ENCODE data around the gene TMEM45A.
"Not testable (repeated sequence)": the region's sequence is repeated elsewhere in the genome, so short reads cannot be mapped to it uniquely, and the experiment has no call there.

Gene TMEM45A

GRCh38 chr3:100537646-100538338 is 45.4 kb downstream of the TMEM45A start:
- DNase-seq = no peak

DNA sequence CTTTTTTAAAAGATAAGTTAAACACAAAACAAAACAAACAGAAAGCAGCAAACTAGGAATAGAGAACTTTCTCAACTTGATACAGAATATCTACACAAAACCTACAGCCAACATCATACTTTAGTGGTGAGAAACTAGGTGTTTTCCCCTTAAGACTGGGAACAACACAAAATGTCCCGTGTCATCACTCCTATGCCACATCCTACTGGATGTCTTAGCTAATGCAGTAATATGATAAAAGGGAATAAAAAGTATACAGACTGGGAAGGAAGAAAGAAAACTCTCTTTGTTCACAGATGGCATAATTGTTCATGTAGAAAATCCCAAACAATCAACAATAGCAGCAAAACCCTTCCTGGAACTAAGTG is 45.9 kb downstream of the TMEM45A start:
- DNase-seq = no peak

DNA sequence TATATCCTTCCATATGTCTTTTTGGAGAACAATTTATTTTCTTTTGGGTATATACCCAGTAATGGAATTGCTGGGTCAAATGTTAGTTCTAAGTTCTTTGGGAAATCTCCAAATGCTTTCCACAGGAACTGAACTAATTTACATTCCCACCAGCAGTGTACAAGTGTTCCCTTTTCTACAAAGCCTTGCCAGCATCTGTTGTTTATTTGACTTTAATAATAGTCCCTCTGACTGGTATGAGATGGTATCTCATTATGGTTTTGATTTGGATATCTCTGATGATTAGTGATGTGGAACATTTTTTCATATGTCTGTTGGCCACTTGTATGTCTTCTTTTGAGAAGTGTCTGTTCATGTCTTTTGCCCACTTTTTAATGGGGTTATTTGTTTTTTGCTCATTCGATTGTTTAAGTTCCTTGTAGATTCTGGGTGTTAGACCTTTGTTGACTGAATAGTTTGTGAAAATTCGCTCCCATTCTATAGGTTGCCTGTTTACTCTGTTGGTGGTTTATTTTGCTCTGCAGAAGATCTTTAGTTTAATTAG is 48.4 kb downstream of the TMEM45A start:
- no peak for DNase-seq

GRCh38 chr3:100541428-100541827 is 49.0 kb downstream of the TMEM45A start:
- not testable (repeated sequence) for DNase-seq

- DNase-seq = no peak
These were observed 53.0 kb downstream of the TMEM45A start for GRCh38 chr3:100545371-100545770.

DNA sequence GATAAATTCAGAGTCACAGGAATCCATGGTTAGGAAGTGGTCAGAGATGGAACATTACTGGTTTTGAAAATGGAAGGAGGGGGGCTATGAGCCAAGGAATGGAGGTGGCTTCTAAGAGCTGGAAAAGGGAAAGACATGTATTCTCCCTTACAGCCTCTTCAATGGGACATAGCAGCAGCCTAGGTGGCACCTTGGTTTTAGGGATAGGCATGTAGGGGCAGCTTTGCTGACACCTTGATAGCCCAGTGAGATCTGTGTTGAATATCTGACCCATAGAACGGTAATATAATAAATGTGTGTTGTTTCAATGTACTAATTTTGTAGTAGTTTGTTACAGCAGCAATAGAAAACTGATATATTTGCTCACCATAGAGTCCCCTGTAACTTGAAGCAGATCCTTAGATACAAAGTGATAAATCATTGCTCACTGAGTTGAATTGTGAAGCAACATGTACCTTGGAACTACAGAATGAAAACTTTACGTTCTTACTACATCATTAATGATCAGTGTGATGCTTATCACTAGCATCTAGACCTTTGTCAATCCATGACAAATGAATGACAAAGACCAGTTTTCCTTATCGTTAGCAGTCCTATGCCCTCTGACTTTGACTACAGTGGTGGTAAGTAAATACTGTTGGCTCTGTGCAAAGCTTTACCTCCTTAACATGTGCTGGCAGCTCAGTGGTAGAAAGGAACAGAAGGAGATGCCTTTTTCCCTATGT is 53.8 kb downstream of the TMEM45A start:
- no peak for DNase-seq

GRCh38 chr3:100548053-100548452 is 55.6 kb downstream of the TMEM45A start:
- DNase-seq = no peak

DNA sequence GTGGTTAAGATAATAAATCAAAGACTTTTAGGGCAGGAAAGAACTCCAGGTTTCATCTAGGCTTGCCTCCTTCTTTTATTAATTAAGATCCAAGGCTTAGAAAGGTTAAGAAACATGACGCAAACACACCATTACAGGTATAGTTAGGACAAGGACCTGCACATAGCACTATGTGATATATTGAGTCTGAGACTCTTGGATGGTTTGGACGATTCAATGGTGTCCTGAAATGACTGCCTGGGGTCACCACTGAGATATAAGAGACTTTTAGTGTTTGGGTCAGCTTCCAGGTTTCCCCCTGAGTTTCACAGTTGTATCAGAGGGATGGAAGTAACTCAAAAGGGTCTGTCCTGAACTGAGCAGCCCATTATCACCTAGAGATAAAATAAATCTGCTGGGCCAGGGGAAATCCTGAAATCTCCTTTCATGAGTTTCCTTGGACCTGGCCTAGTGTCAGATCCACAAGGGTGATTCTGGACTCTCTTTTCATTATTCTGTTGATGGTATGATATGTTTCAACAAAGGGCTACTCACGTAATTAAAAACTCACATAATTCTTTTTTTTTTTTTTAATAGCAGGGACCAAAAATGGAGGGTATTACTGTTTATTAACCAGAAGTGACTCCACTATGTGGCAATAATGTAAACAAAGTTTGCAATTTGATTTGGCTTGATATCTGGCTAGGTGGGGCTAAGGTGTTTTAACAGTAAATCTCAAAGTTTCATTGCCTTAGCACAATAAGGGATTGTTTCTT is 61.4 kb downstream of the TMEM45A start:
- no peak for DNase-seq

DNA sequence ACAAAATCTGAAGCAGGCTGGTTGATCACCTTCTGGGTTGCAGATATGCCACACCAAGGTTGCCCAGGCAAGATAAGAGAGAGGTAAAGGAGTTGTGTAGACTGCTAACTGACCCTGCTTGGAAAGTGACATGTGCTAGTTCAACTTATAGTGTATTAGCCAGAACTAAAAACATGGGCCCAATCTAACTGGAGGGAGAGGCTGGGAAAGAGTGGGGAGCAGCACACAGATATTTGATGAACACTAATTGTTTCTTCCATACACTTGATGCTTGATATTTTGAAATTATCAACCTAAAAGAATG is 61.9 kb downstream of the TMEM45A start:
- DNase-seq = no peak

- DNase-seq = no peak
These were observed 64.4 kb downstream of the TMEM45A start for GRCh38 chr3:100556673-100557310.

DNA sequence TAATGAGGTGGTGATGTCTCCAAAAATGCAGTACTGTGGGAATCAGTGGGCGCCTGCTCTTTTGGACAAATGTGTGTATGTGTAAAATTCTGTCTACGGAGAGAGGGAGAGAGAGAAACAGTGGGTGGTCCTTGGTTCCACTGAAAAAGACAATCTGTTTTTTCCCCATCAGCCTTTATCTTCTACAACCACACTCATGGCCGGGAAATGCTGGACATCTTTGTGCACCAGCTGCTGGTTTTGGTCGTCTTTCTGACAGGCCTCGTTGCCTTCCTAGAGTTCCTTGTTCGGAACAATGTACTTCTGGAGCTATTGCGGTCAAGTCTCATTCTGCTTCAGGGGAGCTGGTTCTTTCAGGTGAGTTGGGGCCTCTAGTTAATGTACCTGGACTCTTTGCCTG is 65.8 kb downstream of the TMEM45A start:
- DNase-seq = no peak

- no peak for DNase-seq
These were observed 68.0 kb downstream of the TMEM45A start for GRCh38 chr3:100560426-100560825.

DNA sequence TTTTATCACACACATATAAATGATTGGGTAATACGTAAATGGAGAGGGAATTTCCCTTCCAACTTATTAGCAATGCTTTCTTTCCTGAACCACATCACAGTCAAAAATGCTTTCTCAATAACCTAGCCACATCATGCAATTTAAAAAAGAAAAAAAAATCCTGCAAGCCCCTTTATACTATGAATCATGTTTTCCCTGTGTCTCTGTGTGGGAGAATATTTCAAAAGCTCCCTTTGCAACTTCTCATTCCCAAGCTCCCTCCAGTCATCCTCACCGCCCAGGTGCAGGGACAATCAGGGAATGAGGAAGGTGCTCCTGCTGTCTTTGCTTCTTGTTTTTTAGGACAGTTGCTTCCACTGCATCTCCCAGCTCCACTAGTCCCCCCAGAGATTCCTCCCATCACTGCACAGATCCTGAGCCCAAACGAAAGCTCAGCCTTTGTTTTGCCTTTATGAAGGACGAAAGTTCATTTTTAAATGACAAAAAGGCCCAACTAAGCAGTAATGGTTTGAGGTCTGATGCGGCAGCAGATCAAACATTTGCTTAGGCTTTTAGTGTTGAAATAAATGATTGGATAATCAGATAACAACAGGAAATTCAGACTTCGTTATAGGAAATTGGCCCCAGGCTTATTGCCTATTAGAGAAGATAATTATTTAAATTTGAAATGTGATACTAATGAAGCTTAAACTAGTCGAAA is 69.2 kb downstream of the TMEM45A start:
- DNase-seq = no peak

DNA sequence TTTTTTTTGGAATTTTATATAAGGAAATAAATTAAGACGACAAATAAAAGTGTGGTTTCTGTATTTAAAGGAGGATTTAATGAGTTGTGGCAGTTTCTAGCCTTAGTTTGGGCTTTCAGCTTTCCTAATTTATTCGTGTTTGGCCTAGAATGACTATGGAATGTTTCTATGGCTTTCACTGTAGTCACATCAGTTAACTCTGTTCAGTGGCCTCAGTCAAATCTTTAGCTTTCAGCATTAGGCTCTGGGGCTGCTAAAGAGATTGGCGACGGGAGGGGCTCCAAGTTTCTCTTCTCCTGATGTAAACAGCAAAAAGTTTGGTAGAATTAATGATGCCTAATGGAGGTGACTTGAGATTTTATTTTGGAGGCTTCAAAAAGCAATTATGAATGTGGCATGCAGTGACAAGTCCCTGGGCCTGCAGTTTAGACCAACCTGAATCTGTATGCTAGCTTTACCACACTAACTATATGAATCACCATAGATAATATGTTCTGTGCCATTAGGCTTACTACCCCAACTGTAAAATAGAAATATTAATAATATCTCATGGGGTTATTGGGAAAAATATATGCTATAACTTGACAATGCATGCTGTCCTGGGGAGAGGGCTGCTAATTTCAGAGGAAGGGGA is 69.9 kb downstream of the TMEM45A start:
- DNase-seq = no peak

DNA sequence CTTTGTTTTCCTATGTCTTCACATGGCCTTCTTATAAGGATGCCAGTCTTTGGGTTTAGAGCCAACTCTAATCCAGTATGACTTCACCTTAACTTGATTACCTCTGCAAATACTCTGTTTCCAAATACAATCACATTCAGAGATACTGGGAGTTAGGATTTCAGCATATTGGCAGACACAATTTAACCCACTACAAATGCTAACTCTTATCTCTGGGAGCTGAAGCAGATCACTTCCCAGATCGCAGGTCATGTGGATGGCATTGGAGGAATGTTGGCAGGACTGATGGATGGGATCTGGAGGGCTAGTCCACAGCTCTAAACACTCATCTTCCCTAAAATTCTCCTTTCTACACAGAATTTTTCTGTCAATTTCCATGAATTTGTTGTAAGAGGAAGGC is 70.8 kb downstream of the TMEM45A start:
- no peak for DNase-seq

GRCh38 chr3:100563652-100564211 is 71.3 kb downstream of the TMEM45A start:
- DNase-seq = no peak

DNA sequence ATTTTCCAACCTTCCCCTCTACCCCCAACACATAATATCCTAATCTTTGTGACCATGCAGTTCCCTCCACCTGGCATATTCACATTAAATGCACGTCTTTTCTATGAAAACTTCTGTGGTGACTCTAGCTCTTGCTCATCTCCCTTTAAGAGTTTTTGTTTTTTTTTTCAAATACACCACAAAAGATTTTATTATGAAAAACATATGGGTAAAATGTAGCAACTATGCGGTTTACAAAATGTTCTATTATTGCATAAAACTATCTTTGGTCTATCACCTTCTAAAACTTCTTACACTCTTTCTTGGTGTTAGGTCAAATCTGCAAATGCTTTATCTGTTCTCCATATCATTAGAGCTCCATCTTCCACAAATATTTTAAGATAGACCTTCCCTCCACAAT is 78.4 kb downstream of the TMEM45A start:
- DNase-seq = no peak

DNA sequence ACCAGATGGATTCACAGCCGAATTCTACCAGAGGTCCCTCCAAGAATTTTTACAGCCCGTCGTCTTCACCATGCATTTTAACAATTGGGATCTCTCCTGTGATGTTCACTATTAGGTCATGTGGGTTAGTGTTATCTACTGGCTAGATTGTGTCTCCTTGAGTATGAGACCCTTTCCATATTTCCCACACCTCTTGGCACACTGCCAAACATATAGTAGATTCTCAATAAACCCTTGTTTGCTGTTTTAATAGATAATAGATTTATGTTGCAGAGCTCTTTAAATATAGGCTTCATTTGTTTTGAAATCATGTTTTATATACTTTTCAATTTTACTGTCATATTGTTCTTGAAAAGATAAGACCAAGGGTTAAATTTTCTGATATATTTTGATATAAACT is 82.1 kb downstream of the TMEM45A start:
- no peak for DNase-seq

DNA sequence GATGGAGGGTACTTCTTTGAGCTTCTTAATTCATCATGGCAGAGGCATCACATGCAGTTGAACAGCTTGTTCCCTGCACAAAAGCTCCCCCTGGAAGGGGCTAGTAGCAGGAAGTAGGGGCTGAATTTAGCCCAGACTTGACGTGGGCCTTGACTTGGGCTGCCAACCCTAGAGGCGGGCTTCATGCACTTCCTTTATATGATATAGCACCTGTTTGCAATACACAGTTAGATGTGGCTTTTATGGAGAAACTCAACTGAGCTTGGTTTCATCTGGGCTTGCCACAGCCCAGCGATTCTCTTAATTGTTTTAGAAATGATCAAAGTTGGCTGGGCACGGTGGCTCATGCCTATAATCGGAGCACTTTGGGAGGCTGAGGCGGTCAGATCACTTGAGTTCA is 83.3 kb downstream of the TMEM45A start:
- no peak for DNase-seq

GRCh38 chr3:100577382-100578008 is 85.1 kb downstream of the TMEM45A start:
- no peak for DNase-seq

- no peak for DNase-seq
These were observed 86.2 kb downstream of the TMEM45A start for GRCh38 chr3:100578646-100579045.

Data from NCI-H1436 treated with DMSO at 0.1 percent for 48 hours (cell line).